Epithelial cell of proximal tubule (primary cell): Measurements from ENCODE around the gene RAB6B. TPM values are rescaled to one million over a fixed set of nuclear protein-coding genes. Genes with fewer than 3 reads are reported as not detected.

Experiments used
- DNase-seq: peaks from one replicate; pipeline ENCODE4 v3.0.0-alpha.2; 2011; ENCODE audit warnings: low read depth
- H3K4me3 ChIP-seq: 2 replicates; pipeline ENCODE4 v1.5.1; 2011; ENCODE audit warnings: low read depth, mild to moderate bottlenecking, low read length
- CTCF ChIP-seq: conservative IDR thresholded peaks from 2 replicates; pipeline ENCODE4 v1.5.1; 2012; ENCODE audit warnings: low read depth, mild to moderate bottlenecking, low read length
- total RNA-seq: library from RNA; depleted of rRNA; stranded (reverse); fragments of >200 nt; gene quantifications from 2 replicates; pipeline ENCODE4 v1.2.3, GENCODE V29; 2015

The RAB6B gene
- total RNA-seq, 1 donor from 2014 or later: 3.5 TPM

GRCh38 chr3:133805702-133806475 lies 89.8 kb downstream of the RAB6B start, which contains the start of gene SRPRB:
TSS of gene SRPRB (plus strand) at chr3:133805815. CDS start at chr3:133805849, 34 bp downstream.
- DNase-seq: peak; percentile 47
- no peak for TF ChIP-seq CTCF
- peak within 1 kb of the TSS; percentile 93 for H3K4me3 ChIP-seq

- no peak for TF ChIP-seq CTCF
- peak overlapping the region; percentile 93 for H3K4me3 ChIP-seq
- no peak for DNase-seq
Observed at GRCh38 chr3:133805384-133805701, 90.3 kb downstream of the RAB6B start.

- H3K4me3 ChIP-seq: no peak overlapping the region
- no peak for DNase-seq
- no peak for TF ChIP-seq CTCF
Observed at GRCh38 chr3:133804896-133805295, 90.8 kb downstream of the RAB6B start.

- no peak overlapping the region for H3K4me3 ChIP-seq
- DNase-seq: no peak
- TF ChIP-seq CTCF: no peak
Observed at GRCh38 chr3:133803469-133803868, 92.2 kb downstream of the RAB6B start.

GRCh38 chr3:133799794-133800585 lies 95.7 kb downstream of the RAB6B start:
- no peak for TF ChIP-seq CTCF
- DNase-seq: no peak
- H3K4me3 ChIP-seq: no peak overlapping the region

GRCh38 chr3:133797396-133798105 lies 98.1 kb downstream of the RAB6B start:
- no peak overlapping the region for H3K4me3 ChIP-seq
- no peak for DNase-seq
- no peak for TF ChIP-seq CTCF
